ENCODE results near the gene SLC38A8.

DNA sequence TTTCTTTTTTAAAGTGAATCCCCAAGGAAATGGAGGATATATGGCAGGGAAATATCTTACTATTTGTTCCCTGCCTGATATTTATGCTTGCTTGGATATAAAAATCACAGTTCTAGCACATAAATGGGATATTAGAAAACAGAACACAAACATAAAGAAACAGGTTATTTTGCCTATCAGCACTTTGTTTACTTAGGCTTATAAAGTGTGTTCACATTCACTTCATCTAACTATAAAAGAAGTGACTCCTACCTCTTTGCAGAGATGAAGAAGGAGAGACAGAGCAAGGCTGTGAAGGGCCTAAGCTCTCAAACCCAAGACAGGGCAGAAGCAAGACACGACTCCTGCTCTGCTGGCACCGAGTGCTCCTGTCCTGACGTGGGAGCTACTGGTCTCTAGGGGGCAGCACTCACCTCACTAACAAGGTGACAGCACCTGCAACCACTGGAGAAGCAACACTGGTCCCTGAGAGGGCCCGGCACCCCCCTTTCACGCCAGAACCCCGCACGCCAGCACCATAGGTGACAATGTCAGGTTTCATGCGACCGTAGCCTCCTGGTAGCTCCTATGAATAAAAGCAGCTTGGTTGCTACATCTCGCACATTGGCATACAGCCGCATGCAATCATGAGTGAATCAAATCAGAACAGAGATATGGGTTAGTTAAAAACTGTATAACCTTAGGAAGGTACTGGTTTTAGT lies 42.1 kb upstream of the SLC38A8 start:
- no peak for TF ChIP-seq POLR2AphosphoS5 (IDR thresholded peaks at IDR 0.05; ENCODE audit: low read depth, low read length)
- no peak for TF ChIP-seq POLR2A (IDR thresholded peaks at IDR 0.05; ENCODE audit: low read depth, low read length)
- TF ChIP-seq TAF1 (IDR thresholded peaks at IDR 0.05; ENCODE audit: low read depth, low read length), result no peak

Data from GM12891 (cell line).